GM12878 (cell line): ENCODE results near the gene PRSS27. TPM values are rescaled to one million over a fixed set of nuclear protein-coding genes. Genes with fewer than 3 reads are reported as not detected.

Experiments used
- ATAC-seq: fragments of 200-7000 bp; cut with Tn5 transposase; 3 replicates; pipeline ENCODE4 v1.9.1; 2020; ENCODE audit warnings: mild to moderate bottlenecking, moderate library complexity
- BruUV-seq: library from RNA; stranded (reverse); fragments of 400-500 nt; replicated peaks from 2 replicates; lab custom pipeline; 2021; lab: Mats Ljungman, UMichigan
- CTCF ChIA-PET: fragments of 300-600 bp; sonication (Branson Sonifier 250); formaldehyde crosslinking; extraction: SDS; loops from one replicate; lab custom pipeline; 2021; ENCODE audit warnings: inconsistent platforms; lab: Yijun Ruan, JAX
- POLR2A ChIA-PET: fragments of 350-600 bp; formaldehyde crosslinking; extraction: SDS; loops from one replicate; lab custom pipeline; 2021; ENCODE audit warnings: inconsistent platforms; lab: Charles Lee
- RAD21 ChIA-PET: fragments of 300-600 bp; sonication (Branson Sonifier 250); formaldehyde crosslinking; loops from one replicate; lab custom pipeline; 2023; ENCODE audit warnings: antibody characterized with exemption; ENCODE audit not compliant: unreplicated experiment; lab: Charles Lee
- SMC1A ChIA-PET: fragments of 300-600 bp; sonication (Branson Sonifier 250); formaldehyde crosslinking; loops from one replicate; lab custom pipeline; 2023; ENCODE audit not compliant: unreplicated experiment, uncharacterized antibody; lab: Charles Lee
- DNase-seq: peaks from one replicate; pipeline ENCODE4 v3.0.0-alpha.2; 2011; ENCODE audit warnings: low read depth, low spot score
- FAIRE-seq: peaks from 3 replicates; lab custom pipeline; 2011; peaks lifted over from hg19 to GRCh38; lab: Jason Lieb, UNC
- H2AFZ ChIP-seq: 2 replicates; pipeline ENCODE4 v1.6.0; 2011; ENCODE audit warnings: low read depth, low read length, control low read depth; ENCODE audit not compliant: control insufficient read depth
- H3K27ac ChIP-seq: 2 replicates; pipeline ENCODE4 v1.5.1; 2011; ENCODE audit warnings: control low read depth; ENCODE audit not compliant: control insufficient read depth, insufficient read depth
- H3K27me3 ChIP-seq, 2 experiments: replicated peaks in 1 of 2; 2 replicates each; pipeline versions ENCODE4 v1.6.0 to v1.6.1; 2011; ENCODE audit warnings: low read length in 1 of 2; ENCODE audit not compliant: control insufficient read depth in 2 of 2, insufficient read depth in 2 of 2
- H3K36me3 ChIP-seq, 2 experiments: 2 replicates each; pipeline ENCODE4 v1.5.1; 2011; ENCODE audit warnings: low read length in 1 of 2; ENCODE audit not compliant: control insufficient read depth in 2 of 2, insufficient read depth in 2 of 2
- H3K4me1 ChIP-seq: 2 replicates; pipeline ENCODE4 v1.6.1; 2011; ENCODE audit warnings: mild to moderate bottlenecking, low read length, moderate library complexity, mixed read lengths; ENCODE audit not compliant: control insufficient read depth, insufficient read depth
- H3K4me2 ChIP-seq: 2 replicates; pipeline ENCODE4 v1.6.0; 2011; ENCODE audit warnings: control low read depth; ENCODE audit not compliant: control insufficient read depth, insufficient read depth
- H3K4me3 ChIP-seq: fragments of 200-600 bp; sonication (generic); 2 replicates; pipeline ENCODE4 v1.5.1; 2016
- H3K79me2 ChIP-seq: 2 replicates; pipeline ENCODE4 v1.6.0; 2011; ENCODE audit warnings: low read length; ENCODE audit not compliant: control insufficient read depth, insufficient read depth
- H3K9ac ChIP-seq: 2 replicates; pipeline ENCODE4 v1.8.0; 2011; ENCODE audit warnings: low read length, control low read depth, mixed read lengths; ENCODE audit not compliant: control insufficient read depth, insufficient read depth
- H3K9me3 ChIP-seq: replicated peaks from 3 replicates; pipeline ENCODE4 v1.5.1; 2011; ENCODE audit warnings: mild to moderate bottlenecking, low read length; ENCODE audit not compliant: control insufficient read depth, insufficient read depth
- H4K20me1 ChIP-seq: 2 replicates; pipeline ENCODE4 v1.6.0; 2011; ENCODE audit not compliant: control insufficient read depth, insufficient read depth
- CEBPZ ChIP-seq: fragments of 150-350 bp; IDR thresholded peaks from 2 replicates; pipeline ENCODE4 v1.6.1; 2016; ENCODE audit warnings: low read depth, low read length
- HSF1 ChIP-seq: fragments of 150-350 bp; IDR thresholded peaks from 2 replicates; pipeline ENCODE4 v1.6.1; 2014; ENCODE audit warnings: mild to moderate bottlenecking, low read depth, low read length
- NFYA ChIP-seq: IDR thresholded peaks from 2 replicates; pipeline ENCODE4 v1.6.1; 2011; ENCODE audit warnings: low read depth, mild to moderate bottlenecking, low read length, improper control_type of control experiment, borderline replicate concordance
- NR2C1 ChIP-seq: fragments of 450-650 bp; IDR thresholded peaks from 2 replicates; pipeline ENCODE4 v1.6.1; 2017; ENCODE audit warnings: antibody characterized with exemption, mild to moderate bottlenecking, moderate library complexity
- TAF1 ChIP-seq: IDR thresholded peaks from 2 replicates; pipeline ENCODE4 v1.6.1; 2011; ENCODE audit warnings: mild to moderate bottlenecking, low read depth, low read length, borderline replicate concordance
- ZNF217 ChIP-seq: fragments of 450-650 bp; IDR thresholded peaks from 2 replicates; pipeline ENCODE4 v1.6.1; 2017; ENCODE audit warnings: antibody characterized with exemption, mild to moderate bottlenecking
- WGBS: methylation state at CpG from one replicate; pipeline ENCODE4 v1.1.6; 2016; ENCODE audit warnings: low lambda C conversion rate; ENCODE audit not compliant: insufficient replicate concordance, insufficient coverage; ENCODE audit errors: missing lambda C conversion rate; 5-methylcytosine and 5-hydroxymethylcytosine counted together
- in situ Hi-C: fragments of 300-500 bp; cut with MboI; formaldehyde crosslinking; loops from 9 replicates; pipeline ENCODE4 v1.14.3; 2018; ENCODE audit warnings: mixed read lengths
- intact Hi-C: fragments of 100-400 bp; cut with micrococcal nuclease; formaldehyde crosslinking; loops from one replicate; pipeline ENCODE4 v1.14.2; 2022; ENCODE audit not compliant: unreplicated experiment
- polyA plus RNA-seq, 11 experiments: library from polyadenylated mRNA; depleted of rRNA in 4 of 11; unstranded in 6 of 11; stranded (reverse) in 5 of 11; fragments of >200 nt; fragmentation: Nextera tagmentation in 4 of 11; fragmentation: Illumina TruSeq in 1 of 11; extraction: Ambion mirVana in 4 of 11; extraction: Trizol in 1 of 11; gene quantifications; 1 replicate in 1 of 11; 2 replicates in 10 of 11; pipeline versions ENCODE4 v1.2.1 to v1.2.3, GENCODE V29; 2011 to 2016; ENCODE audit warnings: inconsistent platforms in 2 of 11, missing spikeins in 2 of 11, low read depth in 1 of 11
- total RNA-seq, 4 experiments: library from RNA; depleted of rRNA in 3 of 4; stranded (reverse); fragments of >200 nt in 3 of 4; fragmentation: Illumina TruSeq in 1 of 4; extraction: Trizol in 1 of 4; gene quantifications; 2 replicates each; pipeline versions ENCODE4 v1.2.1 to v1.2.3, GENCODE V29; 2013 to 2021

PRSS27 gene
- total and polyA plus RNA-seq, 10 of the 15 experiments (the other 5 are each of a cell fraction or from before 2014, with no cell fraction given) = 0.18 to 1.8 (median 0.51) TPM; not detected in 2

GRCh38 chr16:2715064-2715463, 5.0 kb downstream of the PRSS27 start:
- Histone ChIP-seq H3K36me3 (peaks cover 0 to under 1% of the 10 kb centered on the region in 2 experiments; a peak in 2 of 4 replicates), H3K4me3 (no peak overlapping the region), H3K27me3 (no peaks in the 10 kb centered on the region), H3K79me2 (no peaks in the 10 kb centered on the region), H2AFZ (no peak overlapping the region), H3K9ac (no peak overlapping the region), H4K20me1 (no peaks in the 10 kb centered on the region), H3K9me3 (no peaks in the 10 kb centered on the region), H3K4me2 (no peak overlapping the region), H3K27ac (no peak overlapping the region), H3K4me1 (no peaks in the 10 kb centered on the region)
- in situ Hi-C loops (no loop called here), intact Hi-C loops (no loop called here)
- 12% methylated on average over 8 of the region's 9 CpGs for WGBS
- SMC1A ChIA-PET = no interaction called here
- ATAC-seq = no peak
- POLR2A ChIA-PET = no interaction called here
- DNase-seq = no peak
- no TSS peak for BruUV-seq
- RAD21 ChIA-PET = no interaction called here
- no peak for FAIRE-seq
- TF ChIP-seq HSF1 (no peak), CEBPZ (no peak), ZNF217 (no peak), NR2C1 (no peak), TAF1 (no peak), NFYA (no peak)
- CTCF ChIA-PET = no interaction called here
